Astrocyte (in vitro differentiated cells and primary cell): ENCODE measurements around the gene PPP6R2. TPM values are rescaled to one million over a fixed set of nuclear protein-coding genes. Genes with fewer than 3 reads are reported as not detected.

Experiments
- DNase-seq: peaks from one replicate; pipeline ENCODE4 v3.0.0-alpha.2; 2010; ENCODE audit warnings: low read depth
- FAIRE-seq: peaks from 2 replicates; lab custom pipeline; 2011; peaks lifted over from hg19 to GRCh38; lab: Jason Lieb, UNC
- H2AFZ ChIP-seq: 2 replicates; pipeline ENCODE4 v1.6.0; 2012; ENCODE audit warnings: low read depth, low read length, inconsistent platforms
- H3K27ac ChIP-seq: 2 replicates; pipeline ENCODE4 v1.5.1; 2011; ENCODE audit warnings: low read depth, low read length, inconsistent platforms
- H3K27me3 ChIP-seq: 2 replicates; pipeline ENCODE4 v1.6.0; 2011; ENCODE audit warnings: low read length, inconsistent platforms; ENCODE audit not compliant: insufficient read depth
- H3K36me3 ChIP-seq: 2 replicates; pipeline ENCODE4 v1.5.1; 2011; ENCODE audit warnings: low read length, inconsistent platforms; ENCODE audit not compliant: insufficient read depth
- H3K4me1 ChIP-seq: 2 replicates; pipeline ENCODE4 v1.5.1; 2011; ENCODE audit warnings: low read length, inconsistent platforms; ENCODE audit not compliant: insufficient read depth
- H3K4me2 ChIP-seq: 2 replicates; pipeline ENCODE4 v1.6.0; 2012; ENCODE audit warnings: low read length, inconsistent platforms
- H3K4me3 ChIP-seq: 2 replicates; pipeline ENCODE4 v1.5.1; 2011; ENCODE audit warnings: low read depth, mild to moderate bottlenecking, low read length, inconsistent platforms; ENCODE audit not compliant: insufficient read depth
- H3K79me2 ChIP-seq: 2 replicates; pipeline ENCODE4 v1.6.0; 2012; ENCODE audit warnings: mild to moderate bottlenecking, low read length, inconsistent platforms; ENCODE audit not compliant: insufficient read depth
- H3K9ac ChIP-seq: 2 replicates; pipeline ENCODE4 v1.6.0; 2012; ENCODE audit warnings: mild to moderate bottlenecking, low read length, inconsistent platforms
- H3K9me3 ChIP-seq: 2 replicates; pipeline ENCODE4 v1.5.1; 2012; ENCODE audit warnings: low read depth, mild to moderate bottlenecking, low read length, inconsistent platforms; ENCODE audit not compliant: insufficient read depth
- H4K20me1 ChIP-seq: 2 replicates; pipeline ENCODE4 v1.6.0; 2012; ENCODE audit warnings: low read length, inconsistent platforms; ENCODE audit not compliant: insufficient read depth
- H3K27ac Mint-ChIP-seq: one replicate; pipeline ENCODE4 v1.8.0; 2021; ENCODE audit warnings: mild to moderate bottlenecking, mixed read lengths; ENCODE audit not compliant: unreplicated experiment
- H3K27me3 Mint-ChIP-seq: one replicate; pipeline ENCODE4 v1.8.0; 2021; ENCODE audit warnings: low read depth, mixed read lengths; ENCODE audit not compliant: unreplicated experiment
- H3K36me3 Mint-ChIP-seq: one replicate; pipeline ENCODE4 v1.8.0; 2021; ENCODE audit warnings: low read depth, mixed read lengths; ENCODE audit not compliant: unreplicated experiment
- H3K4me1 Mint-ChIP-seq: one replicate; pipeline ENCODE4 v1.8.0; 2021; ENCODE audit warnings: low read depth, mixed read lengths; ENCODE audit not compliant: unreplicated experiment
- H3K4me3 Mint-ChIP-seq: one replicate; pipeline ENCODE4 v1.8.0; 2021; ENCODE audit warnings: mild to moderate bottlenecking, moderate library complexity, mixed read lengths; ENCODE audit not compliant: unreplicated experiment
- H3K9me3 Mint-ChIP-seq: one replicate; pipeline ENCODE4 v1.8.0; 2021; ENCODE audit warnings: mild to moderate bottlenecking, mixed read lengths; ENCODE audit not compliant: unreplicated experiment
- CTCF ChIP-seq: IDR thresholded peaks from 2 replicates; pipeline ENCODE4 v1.5.1; 2011; ENCODE audit warnings: low read depth, mild to moderate bottlenecking, inconsistent platforms, low read length, moderate library complexity; ENCODE audit not compliant: insufficient read depth
- EZH2 ChIP-seq: IDR thresholded peaks from 2 replicates; pipeline ENCODE4 v1.6.1; 2012; ENCODE audit warnings: mild to moderate bottlenecking, low read length, inconsistent platforms; ENCODE audit not compliant: insufficient read depth
- total RNA-seq: library from RNA; stranded (reverse); gene quantifications from 2 replicates; pipeline ENCODE4 v1.2.1, GENCODE V29; 2021

PPP6R2 gene
- total RNA-seq, 1 donor from 2014 or later: 48.3 TPM

GRCh38 chr22:50297510-50298265 lies 45.4 kb upstream of the PPP6R2 start:
- H3K79me2 ChIP-seq: peaks cover 98% of the 10 kb centered on the region

GRCh38 chr22:50298266-50298637 lies 44.9 kb upstream of the PPP6R2 start:
- Histone ChIP-seq H3K4me3 (no peak overlapping the region), H3K4me1 (peaks cover 47% of the 10 kb centered on the region), H3K27me3 (no peaks in the 10 kb centered on the region), H3K79me2 (peaks cover 98% of the 10 kb centered on the region), H3K9ac (no peak overlapping the region), H3K36me3 (no peaks in the 10 kb centered on the region), H4K20me1 (peaks cover 90% of the 10 kb centered on the region), H2AFZ (no peak overlapping the region), H3K27ac (no peak overlapping the region), H3K4me2 (no peak overlapping the region), H3K9me3 (no peaks in the 10 kb centered on the region)
- no peak for DNase-seq
- no peaks in the 10 kb centered on the region for H3K9me3 Mint-ChIP-seq
- no peak overlapping the region for H3K4me3 Mint-ChIP-seq
- H3K4me1 Mint-ChIP-seq: peaks cover 23% of the 10 kb centered on the region
- H3K27ac Mint-ChIP-seq: peak overlapping the region; percentile 83
- FAIRE-seq: no peak
- H3K36me3 Mint-ChIP-seq: peaks cover 2% of the 10 kb centered on the region
- no peaks in the 10 kb centered on the region for H3K27me3 Mint-ChIP-seq
- no peak for TF ChIP-seq EZH2
- TF ChIP-seq CTCF: no peak

More at GRCh38 chr22:50297510-50298265, 45.4 kb upstream of the PPP6R2 start:
- peaks cover 2% of the 10 kb centered on the region for H3K36me3 Mint-ChIP-seq
- H3K27ac Mint-ChIP-seq: peak overlapping the region; percentile 80
- DNase-seq (no peak), FAIRE-seq (no peak)
- peaks cover 21% of the 10 kb centered on the region for H3K4me1 Mint-ChIP-seq
- Histone ChIP-seq H4K20me1 (peaks cover 90% of the 10 kb centered on the region), H2AFZ (no peak overlapping the region), H3K27me3 (no peaks in the 10 kb centered on the region), H3K9ac (no peak overlapping the region), H3K4me1 (peaks cover 47% of the 10 kb centered on the region), H3K36me3 (no peaks in the 10 kb centered on the region), H3K4me3 (no peak overlapping the region), H3K9me3 (no peaks in the 10 kb centered on the region), H3K27ac (no peak overlapping the region), H3K4me2 (no peak overlapping the region)
- peak overlapping the region; percentile 25 for H3K4me3 Mint-ChIP-seq
- TF ChIP-seq CTCF (no peak), EZH2 (no peak)
- no peaks in the 10 kb centered on the region for H3K9me3 Mint-ChIP-seq
- H3K27me3 Mint-ChIP-seq: no peaks in the 10 kb centered on the region
